Neural cell (in vitro differentiated cells): Measurements from ENCODE around the gene BMPR1B. TPM values are rescaled to one million over a fixed set of nuclear protein-coding genes. Genes with fewer than 3 reads are reported as not detected.

Experiments
- H2AFZ ChIP-seq: fragments of 200-600, 300-800 bp; sonication (generic), shearing (Covaris generic); 2 replicates; pipeline ENCODE4 v1.6.0; 2014; ENCODE audit warnings: low read depth, mild to moderate bottlenecking, antibody characterized with exemption, low read length, moderate library complexity
- H3F3A ChIP-seq: fragments of 200-600 bp; shearing (Covaris generic); 2 replicates; pipeline ENCODE4 v1.6.1; 2016; ENCODE audit warnings: mild to moderate bottlenecking, moderate library complexity, mixed read lengths, antibody characterized with exemption, low read length; ENCODE audit not compliant: insufficient read depth, poor library complexity, severe bottlenecking
- H3K27ac ChIP-seq: fragments of 200-600, 300-800 bp; sonication (generic), shearing (Covaris generic); 2 replicates; pipeline ENCODE4 v1.5.1; 2014; ENCODE audit warnings: mild to moderate bottlenecking, low read length, moderate library complexity
- H3K27me3 ChIP-seq: fragments of 300-800, 200-600 bp; sonication (generic), shearing (Covaris generic); 2 replicates; pipeline ENCODE4 v1.6.0; 2014; ENCODE audit warnings: mild to moderate bottlenecking, low read depth, low read length, moderate library complexity; ENCODE audit not compliant: insufficient read depth
- H3K36me3 ChIP-seq: fragments of 300-800, 200-600 bp; sonication (generic), shearing (Covaris generic); 2 replicates; pipeline ENCODE4 v1.5.1; 2014; ENCODE audit warnings: mild to moderate bottlenecking, antibody characterized with exemption, low read length, moderate library complexity; ENCODE audit not compliant: insufficient read depth
- H3K4me2 ChIP-seq: fragments of 300-800, 200-600 bp; sonication (generic), shearing (Covaris generic); 2 replicates; pipeline ENCODE4 v1.6.0; 2014; ENCODE audit warnings: mild to moderate bottlenecking, low read length
- H3K4me3 ChIP-seq: fragments of 300-800, 200-600 bp; sonication (generic), shearing (Covaris generic); 2 replicates; pipeline ENCODE4 v1.5.1; 2014; ENCODE audit warnings: mild to moderate bottlenecking, low read length, moderate library complexity
- H3K79me2 ChIP-seq: fragments of 200-600 bp; shearing (Covaris generic); replicated peaks from 2 replicates; pipeline ENCODE4 v1.6.0; 2014; ENCODE audit warnings: mild to moderate bottlenecking, low read length, moderate library complexity; ENCODE audit not compliant: insufficient read depth
- H3K9ac ChIP-seq: fragments of 300-800, 200-600 bp; sonication (generic), shearing (Covaris generic); 2 replicates; pipeline ENCODE4 v1.6.1; 2016; ENCODE audit warnings: mild to moderate bottlenecking, low read length, mixed read lengths
- H3K9me2 ChIP-seq: fragments of 200-600 bp; shearing (Covaris generic); 2 replicates; pipeline ENCODE4 v1.6.1; 2016; ENCODE audit warnings: mild to moderate bottlenecking, low read length, mixed read lengths; ENCODE audit not compliant: insufficient read depth
- H3K9me3 ChIP-seq: fragments of 200-600, 300-800 bp; sonication (generic), shearing (Covaris generic); 2 replicates; pipeline ENCODE4 v1.6.1; 2016; ENCODE audit warnings: mild to moderate bottlenecking, mixed run types, low read length, moderate library complexity, mixed read lengths
- H4K20me1 ChIP-seq: fragments of 200-600 bp; shearing (Covaris generic); 2 replicates; pipeline ENCODE4 v1.6.1; 2016; ENCODE audit warnings: mild to moderate bottlenecking, mixed run types; ENCODE audit not compliant: insufficient read depth
- EP300 ChIP-seq: fragments of 450-650 bp; conservative IDR thresholded peaks from 2 replicates; pipeline ENCODE4 v1.6.1; 2014; ENCODE audit warnings: antibody characterized with exemption, mild to moderate bottlenecking, moderate library complexity; ENCODE audit not compliant: poor library complexity, severe bottlenecking
- EZH2 ChIP-seq: fragments of 200-600, 300-800 bp; shearing (Covaris generic), sonication (generic); IDR thresholded peaks from 2 replicates; pipeline ENCODE4 v1.6.1; 2014; ENCODE audit warnings: antibody characterized with exemption, low read length, borderline replicate concordance, mild to moderate bottlenecking; ENCODE audit not compliant: insufficient read depth, poor library complexity, severe bottlenecking
- MXI1 ChIP-seq: fragments of 450-650 bp; conservative IDR thresholded peaks from 2 replicates; pipeline ENCODE4 v1.6.1; 2014; ENCODE audit warnings: antibody characterized with exemption, mild to moderate bottlenecking; ENCODE audit not compliant: poor library complexity, severe bottlenecking
- POLR2AphosphoS5 ChIP-seq: IDR thresholded peaks from 2 replicates; pipeline ENCODE4 v1.6.1; 2012
- RAD21 ChIP-seq: fragments of 450-650 bp; conservative IDR thresholded peaks from 2 replicates; pipeline ENCODE4 v1.6.1; 2014; ENCODE audit warnings: antibody characterized with exemption, mild to moderate bottlenecking, moderate library complexity
- SMC3 ChIP-seq: fragments of 450-650 bp; conservative IDR thresholded peaks from 2 replicates; pipeline ENCODE4 v1.6.1; 2014; ENCODE audit warnings: antibody characterized with exemption, mild to moderate bottlenecking, moderate library complexity; ENCODE audit not compliant: poor library complexity
- TAF1 ChIP-seq: IDR thresholded peaks from 2 replicates; pipeline ENCODE4 v1.6.1; 2012; ENCODE audit warnings: low read depth
- polyA plus RNA-seq: library from polyadenylated mRNA; depleted of rRNA; stranded (reverse); fragments of >200 nt; gene quantifications from 2 replicates; pipeline ENCODE4 v1.2.3, GENCODE V29; 2014
- TF ChIP-seq, protein P1 (sequence below): IDR thresholded peaks from 2 replicates; pipeline ENCODE4 v1.6.1; 2012; ENCODE audit warnings: borderline replicate concordance
- TF ChIP-seq, protein P2 (sequence below): fragments of 450-650 bp; IDR thresholded peaks from 2 replicates; pipeline ENCODE4 v1.5.1; 2014; ENCODE audit warnings: antibody characterized with exemption, mild to moderate bottlenecking, moderate library complexity; ENCODE audit not compliant: poor library complexity, severe bottlenecking

The BMPR1B gene
- polyA plus RNA-seq, 1 donor from 2014 or later, result 1.6 TPM

DNA sequence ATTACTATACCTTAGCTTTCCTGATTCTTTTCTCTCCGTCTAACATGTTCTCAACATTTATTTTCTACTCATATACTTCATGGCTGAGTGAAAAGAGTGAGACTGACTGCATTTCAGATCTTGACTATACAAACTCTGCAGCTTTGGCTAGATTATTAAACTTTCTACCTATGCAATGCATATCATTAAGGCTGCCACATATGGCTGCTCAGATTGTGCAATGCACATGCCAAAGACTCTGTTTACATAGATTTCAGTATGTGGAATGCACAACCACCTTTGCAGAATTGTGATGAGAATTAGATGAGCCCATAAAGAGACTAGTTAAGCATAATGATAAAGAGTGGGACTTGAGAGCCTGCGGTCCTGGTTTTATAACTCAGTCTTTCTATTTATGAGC is 196.5 kb downstream of the BMPR1B start:
- H3K4me3 ChIP-seq, result no peak overlapping the region
- H3K4me2 ChIP-seq, result no peak overlapping the region
- no peaks in the 10 kb centered on the region for H3K27me3 ChIP-seq
- no peaks in the 10 kb centered on the region for H3K36me3 ChIP-seq
- no peaks in the 10 kb centered on the region for H3K9me3 ChIP-seq
- no peaks in the 10 kb centered on the region for H3K9me2 ChIP-seq
- no peak overlapping the region for H2AFZ ChIP-seq
- no peak overlapping the region for H3K27ac ChIP-seq
- H4K20me1 ChIP-seq, result no peaks in the 10 kb centered on the region
- no peak overlapping the region for H3K9ac ChIP-seq
- H3K79me2 ChIP-seq, result no peaks in the 10 kb centered on the region
- TF ChIP-seq MXI1, result no peak
- TF ChIP-seq, protein P1, sequence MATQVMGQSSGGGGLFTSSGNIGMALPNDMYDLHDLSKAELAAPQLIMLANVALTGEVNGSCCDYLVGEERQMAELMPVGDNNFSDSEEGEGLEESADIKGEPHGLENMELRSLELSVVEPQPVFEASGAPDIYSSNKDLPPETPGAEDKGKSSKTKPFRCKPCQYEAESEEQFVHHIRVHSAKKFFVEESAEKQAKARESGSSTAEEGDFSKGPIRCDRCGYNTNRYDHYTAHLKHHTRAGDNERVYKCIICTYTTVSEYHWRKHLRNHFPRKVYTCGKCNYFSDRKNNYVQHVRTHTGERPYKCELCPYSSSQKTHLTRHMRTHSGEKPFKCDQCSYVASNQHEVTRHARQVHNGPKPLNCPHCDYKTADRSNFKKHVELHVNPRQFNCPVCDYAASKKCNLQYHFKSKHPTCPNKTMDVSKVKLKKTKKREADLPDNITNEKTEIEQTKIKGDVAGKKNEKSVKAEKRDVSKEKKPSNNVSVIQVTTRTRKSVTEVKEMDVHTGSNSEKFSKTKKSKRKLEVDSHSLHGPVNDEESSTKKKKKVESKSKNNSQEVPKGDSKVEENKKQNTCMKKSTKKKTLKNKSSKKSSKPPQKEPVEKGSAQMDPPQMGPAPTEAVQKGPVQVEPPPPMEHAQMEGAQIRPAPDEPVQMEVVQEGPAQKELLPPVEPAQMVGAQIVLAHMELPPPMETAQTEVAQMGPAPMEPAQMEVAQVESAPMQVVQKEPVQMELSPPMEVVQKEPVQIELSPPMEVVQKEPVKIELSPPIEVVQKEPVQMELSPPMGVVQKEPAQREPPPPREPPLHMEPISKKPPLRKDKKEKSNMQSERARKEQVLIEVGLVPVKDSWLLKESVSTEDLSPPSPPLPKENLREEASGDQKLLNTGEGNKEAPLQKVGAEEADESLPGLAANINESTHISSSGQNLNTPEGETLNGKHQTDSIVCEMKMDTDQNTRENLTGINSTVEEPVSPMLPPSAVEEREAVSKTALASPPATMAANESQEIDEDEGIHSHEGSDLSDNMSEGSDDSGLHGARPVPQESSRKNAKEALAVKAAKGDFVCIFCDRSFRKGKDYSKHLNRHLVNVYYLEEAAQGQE, result no peak
- H3F3A ChIP-seq, result no peaks in the 10 kb centered on the region

DNA sequence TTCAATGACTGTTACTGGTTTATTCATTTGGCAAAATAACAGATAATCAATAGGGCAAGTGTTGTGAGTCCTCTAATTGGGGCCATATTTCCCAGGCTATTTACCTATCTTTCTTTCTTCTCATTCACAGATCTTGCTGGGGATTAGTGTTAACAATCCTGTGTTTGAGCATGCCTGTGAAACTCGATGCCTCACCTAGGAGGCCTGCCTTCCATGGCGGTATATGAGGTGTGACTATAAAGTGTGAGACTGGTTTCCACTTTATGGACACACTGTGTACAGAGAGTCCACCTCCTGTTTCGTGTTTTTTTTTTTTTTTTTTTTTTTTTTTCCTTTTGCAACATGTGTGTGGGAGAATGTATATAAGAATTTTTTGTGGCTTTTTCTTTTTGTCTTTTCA is 199.3 kb downstream of the BMPR1B start:
- Histone ChIP-seq H3K79me2 (no peaks in the 10 kb centered on the region), H3K27me3 (no peaks in the 10 kb centered on the region), H3K9me3 (no peaks in the 10 kb centered on the region), H3K4me3 (no peak overlapping the region), H2AFZ (no peak overlapping the region), H3K27ac (no peak overlapping the region), H3K36me3 (no peaks in the 10 kb centered on the region), H3F3A (no peaks in the 10 kb centered on the region), H4K20me1 (no peaks in the 10 kb centered on the region), H3K9me2 (no peaks in the 10 kb centered on the region), H3K9ac (no peak overlapping the region), H3K4me2 (no peak overlapping the region)
- TF ChIP-seq, protein P2, sequence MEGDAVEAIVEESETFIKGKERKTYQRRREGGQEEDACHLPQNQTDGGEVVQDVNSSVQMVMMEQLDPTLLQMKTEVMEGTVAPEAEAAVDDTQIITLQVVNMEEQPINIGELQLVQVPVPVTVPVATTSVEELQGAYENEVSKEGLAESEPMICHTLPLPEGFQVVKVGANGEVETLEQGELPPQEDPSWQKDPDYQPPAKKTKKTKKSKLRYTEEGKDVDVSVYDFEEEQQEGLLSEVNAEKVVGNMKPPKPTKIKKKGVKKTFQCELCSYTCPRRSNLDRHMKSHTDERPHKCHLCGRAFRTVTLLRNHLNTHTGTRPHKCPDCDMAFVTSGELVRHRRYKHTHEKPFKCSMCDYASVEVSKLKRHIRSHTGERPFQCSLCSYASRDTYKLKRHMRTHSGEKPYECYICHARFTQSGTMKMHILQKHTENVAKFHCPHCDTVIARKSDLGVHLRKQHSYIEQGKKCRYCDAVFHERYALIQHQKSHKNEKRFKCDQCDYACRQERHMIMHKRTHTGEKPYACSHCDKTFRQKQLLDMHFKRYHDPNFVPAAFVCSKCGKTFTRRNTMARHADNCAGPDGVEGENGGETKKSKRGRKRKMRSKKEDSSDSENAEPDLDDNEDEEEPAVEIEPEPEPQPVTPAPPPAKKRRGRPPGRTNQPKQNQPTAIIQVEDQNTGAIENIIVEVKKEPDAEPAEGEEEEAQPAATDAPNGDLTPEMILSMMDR, result no peak
- no peak for TF ChIP-seq MXI1
- TF ChIP-seq RAD21, result no peak
- TF ChIP-seq TAF1, result no peak
- TF ChIP-seq EZH2, result no peak
- no peak for TF ChIP-seq POLR2AphosphoS5
- no peak for TF ChIP-seq SMC3
- TF ChIP-seq, protein P1, result no peak
- TF ChIP-seq EP300, result no peak
